OCI-LY3 (cell line): ENCODE data around the gene MAD2L1BP.

Source experiments
- EZH2phosphoT487 ChIP-seq: fragments of 200-600 bp; shearing (Covaris generic); IDR thresholded peaks from 2 replicates; pipeline ENCODE4 v1.6.1; 2018; ENCODE audit warnings: antibody characterized with exemption, mixed run types, low read depth
- TF ChIP-seq, protein P1 (sequence below): fragments of 200-600, 300-600 bp; sonication (generic); IDR thresholded peaks from 2 replicates; pipeline ENCODE4 v1.5.1; 2014; ENCODE audit warnings: antibody characterized with exemption, low read length, low read depth

DNA sequence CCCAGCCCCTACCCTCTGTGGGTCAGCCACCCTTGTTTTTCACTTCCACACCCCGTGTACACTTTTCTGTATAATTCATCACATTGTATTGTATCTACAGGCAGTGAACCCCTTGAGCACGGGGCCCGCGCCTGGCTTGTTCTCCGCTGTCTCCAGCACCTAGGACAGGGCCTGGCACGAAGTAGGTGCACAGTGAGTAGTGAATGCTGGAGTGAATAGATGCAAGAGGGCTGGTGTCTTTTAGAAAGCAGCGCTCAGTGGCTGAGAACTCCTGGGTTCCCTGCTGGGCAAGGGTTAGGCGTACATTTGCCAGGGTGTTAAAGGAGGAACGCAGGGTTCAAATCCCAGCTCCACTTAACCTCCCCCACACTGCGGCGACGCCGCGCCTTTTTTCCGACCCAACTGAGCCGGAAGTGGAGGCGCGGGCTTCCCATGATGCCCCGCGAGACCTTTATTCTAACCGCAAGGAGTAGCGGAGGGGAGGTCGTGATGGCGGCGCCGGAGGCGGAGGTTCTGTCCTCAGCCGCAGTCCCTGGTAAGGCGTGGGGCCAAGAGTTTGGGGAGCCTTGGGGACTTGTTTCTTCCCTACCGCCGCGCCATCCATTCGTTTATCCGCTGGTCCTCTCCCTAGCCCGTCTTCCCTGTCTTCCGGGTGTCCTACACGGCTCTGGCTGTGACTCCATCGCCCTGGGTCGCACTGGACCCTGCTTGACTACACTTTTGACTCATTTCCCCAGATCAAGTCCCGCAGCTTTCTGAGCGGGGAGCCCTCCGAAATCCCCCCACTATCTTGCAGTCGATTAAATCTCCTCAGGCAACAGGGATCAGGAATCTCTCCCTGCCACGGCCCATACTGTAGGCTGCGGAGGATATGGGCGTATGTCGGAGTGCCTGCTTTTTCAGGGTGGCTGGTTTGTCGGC lies at the start of gene MAD2L1BP:
- TF ChIP-seq, protein P1, sequence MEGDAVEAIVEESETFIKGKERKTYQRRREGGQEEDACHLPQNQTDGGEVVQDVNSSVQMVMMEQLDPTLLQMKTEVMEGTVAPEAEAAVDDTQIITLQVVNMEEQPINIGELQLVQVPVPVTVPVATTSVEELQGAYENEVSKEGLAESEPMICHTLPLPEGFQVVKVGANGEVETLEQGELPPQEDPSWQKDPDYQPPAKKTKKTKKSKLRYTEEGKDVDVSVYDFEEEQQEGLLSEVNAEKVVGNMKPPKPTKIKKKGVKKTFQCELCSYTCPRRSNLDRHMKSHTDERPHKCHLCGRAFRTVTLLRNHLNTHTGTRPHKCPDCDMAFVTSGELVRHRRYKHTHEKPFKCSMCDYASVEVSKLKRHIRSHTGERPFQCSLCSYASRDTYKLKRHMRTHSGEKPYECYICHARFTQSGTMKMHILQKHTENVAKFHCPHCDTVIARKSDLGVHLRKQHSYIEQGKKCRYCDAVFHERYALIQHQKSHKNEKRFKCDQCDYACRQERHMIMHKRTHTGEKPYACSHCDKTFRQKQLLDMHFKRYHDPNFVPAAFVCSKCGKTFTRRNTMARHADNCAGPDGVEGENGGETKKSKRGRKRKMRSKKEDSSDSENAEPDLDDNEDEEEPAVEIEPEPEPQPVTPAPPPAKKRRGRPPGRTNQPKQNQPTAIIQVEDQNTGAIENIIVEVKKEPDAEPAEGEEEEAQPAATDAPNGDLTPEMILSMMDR = no peak
- no peak for TF ChIP-seq EZH2phosphoT487
